GM23338 (cell line): ENCODE results near the gene GET4. TPM values are rescaled to one million over a fixed set of nuclear protein-coding genes. Genes with fewer than 3 reads are reported as not detected.
"Not testable (repeated sequence)": the region's sequence is repeated elsewhere in the genome, so short reads cannot be mapped to it uniquely, and the experiment has no call there.

Source experiments
- ATAC-seq: fragments of 200-7000 bp; cut with Tn5 transposase; 3 replicates; pipeline ENCODE4 v1.9.1; 2020
- DNase-seq: peaks from one replicate; pipeline ENCODE4 v3.0.0-alpha.2; 2015; ENCODE audit warnings: low spot score
- H2AFZ ChIP-seq: fragments of 200-600 bp; sonication (generic); 2 replicates; pipeline ENCODE4 v1.8.0; 2016; ENCODE audit warnings: antibody characterized with exemption, mild to moderate bottlenecking, moderate library complexity
- H3F3A ChIP-seq: fragments of 200-600 bp; sonication (generic); replicated peaks from 2 replicates; pipeline ENCODE4 v1.8.0; 2017; ENCODE audit warnings: antibody characterized with exemption, mixed run types, low read depth
- H3K27ac ChIP-seq: fragments of 200-600 bp; sonication (generic); 2 replicates; pipeline ENCODE4 v1.6.1; 2016; ENCODE audit warnings: low read depth
- H3K27me3 ChIP-seq: fragments of 200-600 bp; sonication (generic); 2 replicates; pipeline ENCODE4 v1.8.0; 2016; ENCODE audit warnings: mild to moderate bottlenecking, mixed run types, moderate library complexity; ENCODE audit not compliant: insufficient read depth
- H3K36me3 ChIP-seq: fragments of 200-600 bp; sonication (generic); 2 replicates; pipeline ENCODE4 v1.8.0; 2016; ENCODE audit warnings: mild to moderate bottlenecking; ENCODE audit not compliant: insufficient read depth
- H3K4me1 ChIP-seq: fragments of 200-600 bp; sonication (generic); 2 replicates; pipeline ENCODE4 v1.8.0; 2016; ENCODE audit warnings: mild to moderate bottlenecking, moderate library complexity; ENCODE audit not compliant: insufficient read depth
- H3K4me2 ChIP-seq: fragments of 200-600 bp; sonication (generic); 2 replicates; pipeline ENCODE4 v1.7.1; 2017; ENCODE audit warnings: mixed run types
- H3K4me3 ChIP-seq: fragments of 200-600 bp; sonication (generic); 2 replicates; pipeline ENCODE4 v1.6.1; 2016; ENCODE audit warnings: mixed run types
- H3K79me2 ChIP-seq: fragments of 200-600 bp; sonication (generic); replicated peaks from 2 replicates; pipeline ENCODE4 v1.8.0; 2017; ENCODE audit warnings: mild to moderate bottlenecking; ENCODE audit not compliant: insufficient read depth
- H3K9me2 ChIP-seq: fragments of 200-600 bp; sonication (generic); 2 replicates; pipeline ENCODE4 v1.8.0; 2017; ENCODE audit not compliant: insufficient read depth
- H4K20me1 ChIP-seq: fragments of 200-600 bp; sonication (generic); replicated peaks from 2 replicates; pipeline ENCODE4 v1.8.0; 2017; ENCODE audit warnings: mild to moderate bottlenecking; ENCODE audit not compliant: insufficient read depth
- H3K27ac Mint-ChIP-seq: 2 replicates; pipeline ENCODE4 v1.8.0; 2020; ENCODE audit warnings: inconsistent platforms, mild to moderate bottlenecking, moderate library complexity, mixed read lengths
- H3K27me3 Mint-ChIP-seq: 3 replicates; pipeline ENCODE4 v1.8.0; 2022; ENCODE audit warnings: low read depth, mild to moderate bottlenecking, moderate library complexity, mixed read lengths, inconsistent platforms; ENCODE audit not compliant: insufficient read depth, poor library complexity
- H3K36me3 Mint-ChIP-seq: 3 replicates; pipeline ENCODE4 v1.8.0; 2021; ENCODE audit warnings: low read depth, mild to moderate bottlenecking, inconsistent platforms, moderate library complexity, mixed read lengths
- H3K4me1 Mint-ChIP-seq: 3 replicates; pipeline ENCODE4 v1.8.0; 2020; ENCODE audit warnings: mild to moderate bottlenecking, inconsistent platforms, mixed read lengths
- H3K4me3 Mint-ChIP-seq: 3 replicates; pipeline ENCODE4 v1.8.0; 2021; ENCODE audit warnings: moderate library complexity, mild to moderate bottlenecking, inconsistent platforms, mixed read lengths
- H3K9me3 Mint-ChIP-seq: 3 replicates; pipeline ENCODE4 v1.8.0; 2020; ENCODE audit warnings: moderate library complexity, mild to moderate bottlenecking, inconsistent platforms, mixed read lengths
- CREB1 ChIP-seq: fragments of 250-450 bp; sonication (Bioruptor Pico); IDR thresholded peaks from 2 replicates; pipeline ENCODE4 v1.5.0; 2020; ENCODE audit warnings: low read depth, mild to moderate bottlenecking, moderate library complexity
- CTCF ChIP-seq, 2 experiments: fragments of 200-600 bp in 1 of 2; sonication (generic) in 1 of 2; conservative IDR thresholded peaks; 2 replicates each; pipeline versions ENCODE4 v1.5.1 to v1.6.1; 2016 to 2017; ENCODE audit warnings: antibody characterized with exemption in 2 of 2, low read depth in 2 of 2, mild to moderate bottlenecking in 2 of 2, moderate library complexity in 1 of 2
- EZH2phosphoT487 ChIP-seq: fragments of 200-600 bp; sonication (generic); IDR thresholded peaks from one replicate; pipeline ENCODE4 v1.8.1; 2018; ENCODE audit warnings: antibody characterized with exemption; ENCODE audit not compliant: unreplicated experiment
- ZNF331 ChIP-seq: fragments of 250-450 bp; sonication (Bioruptor Pico); IDR thresholded peaks from 2 replicates; pipeline ENCODE4 v1.5.0; 2020; ENCODE audit warnings: low read depth, mild to moderate bottlenecking, moderate library complexity
- polyA plus RNA-seq: library from polyadenylated mRNA; unstranded; fragments of >200 nt; fragmentation: Nextera tagmentation; extraction: Ambion mirVana; gene quantifications from 2 replicates; pipeline ENCODE4 v1.2.1, GENCODE V29; 2016
- total RNA-seq: library from RNA; depleted of rRNA; stranded (reverse); fragments of >200 nt; shearing (Covaris generic); gene quantifications from 2 replicates; pipeline ENCODE4 v1.2.3, GENCODE V29; 2014
- TF ChIP-seq, protein P1 (sequence below): IDR thresholded peaks from one replicate; pipeline ENCODE4 v1.6.1; 2018; ENCODE audit warnings: antibody characterized with exemption; ENCODE audit not compliant: unreplicated experiment

Gene GET4
- total and polyA plus RNA-seq, 2 experiments from 2014 or later: 48.0 to 79.1 TPM

- TF ChIP-seq ZNF331 (CRISPR knock-in tag) (no peak), EZH2phosphoT487 (no peak)
- TF ChIP-seq, protein P1, sequence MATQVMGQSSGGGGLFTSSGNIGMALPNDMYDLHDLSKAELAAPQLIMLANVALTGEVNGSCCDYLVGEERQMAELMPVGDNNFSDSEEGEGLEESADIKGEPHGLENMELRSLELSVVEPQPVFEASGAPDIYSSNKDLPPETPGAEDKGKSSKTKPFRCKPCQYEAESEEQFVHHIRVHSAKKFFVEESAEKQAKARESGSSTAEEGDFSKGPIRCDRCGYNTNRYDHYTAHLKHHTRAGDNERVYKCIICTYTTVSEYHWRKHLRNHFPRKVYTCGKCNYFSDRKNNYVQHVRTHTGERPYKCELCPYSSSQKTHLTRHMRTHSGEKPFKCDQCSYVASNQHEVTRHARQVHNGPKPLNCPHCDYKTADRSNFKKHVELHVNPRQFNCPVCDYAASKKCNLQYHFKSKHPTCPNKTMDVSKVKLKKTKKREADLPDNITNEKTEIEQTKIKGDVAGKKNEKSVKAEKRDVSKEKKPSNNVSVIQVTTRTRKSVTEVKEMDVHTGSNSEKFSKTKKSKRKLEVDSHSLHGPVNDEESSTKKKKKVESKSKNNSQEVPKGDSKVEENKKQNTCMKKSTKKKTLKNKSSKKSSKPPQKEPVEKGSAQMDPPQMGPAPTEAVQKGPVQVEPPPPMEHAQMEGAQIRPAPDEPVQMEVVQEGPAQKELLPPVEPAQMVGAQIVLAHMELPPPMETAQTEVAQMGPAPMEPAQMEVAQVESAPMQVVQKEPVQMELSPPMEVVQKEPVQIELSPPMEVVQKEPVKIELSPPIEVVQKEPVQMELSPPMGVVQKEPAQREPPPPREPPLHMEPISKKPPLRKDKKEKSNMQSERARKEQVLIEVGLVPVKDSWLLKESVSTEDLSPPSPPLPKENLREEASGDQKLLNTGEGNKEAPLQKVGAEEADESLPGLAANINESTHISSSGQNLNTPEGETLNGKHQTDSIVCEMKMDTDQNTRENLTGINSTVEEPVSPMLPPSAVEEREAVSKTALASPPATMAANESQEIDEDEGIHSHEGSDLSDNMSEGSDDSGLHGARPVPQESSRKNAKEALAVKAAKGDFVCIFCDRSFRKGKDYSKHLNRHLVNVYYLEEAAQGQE: no peak
Measured at GRCh38 chr7:908159-908581, 31.8 kb downstream of the GET4 start (continued).

GRCh38 chr7:908591-909357, 32.4 kb downstream of the GET4 start:
- H2AFZ ChIP-seq: 0 out of 2 replicates have a peak overlapping the region, but pooled peaks have one; percentile 52
- H3F3A ChIP-seq, H3K9me2 ChIP-seq, H3K79me2 ChIP-seq, H3K9me3 Mint-ChIP-seq, H3K36me3 ChIP-seq, H3K4me1 ChIP-seq, H3K36me3 Mint-ChIP-seq, H3K27me3 ChIP-seq, H3K4me3 Mint-ChIP-seq, H3K4me1 Mint-ChIP-seq, H4K20me1 ChIP-seq, H3K27ac ChIP-seq, H3K27ac Mint-ChIP-seq: not testable (repeated sequence)
- peak overlapping the region; percentile 64 for H3K4me2 ChIP-seq
- TF ChIP-seq CREB1 (0 out of 2 replicates have a peak, but pooled peaks have one; percentile 9), CTCF (conservative IDR thresholded peaks at IDR 0.05; ENCODE audit: low read depth in 2 of 2) (peak; percentile 51 to 92)
- H3K4me3 ChIP-seq: peak overlapping the region; percentile 35; the same call in 1 of the 2 replicates
- DNase-seq (peak; percentile 87), ATAC-seq (peak; percentile 88)
- H3K27me3 Mint-ChIP-seq: peaks cover 18% of the 10 kb centered on the region
